ENCODE data around the gene SLX9.

- TF ChIP-seq CTCF (IDR thresholded peaks at IDR 0.05) (no peak), POLR2AphosphoS5 (IDR thresholded peaks at IDR 0.05) (no peak)
Measured at GRCh38 chr21:44901391-44902074, 38.3 kb upstream of the SLX9 start.
